BLaER1 treated with 17β-estradiol and CSF1 and Interleukin-3, amounts not matched to agents 10 nM and 100 nM (cell line): Measurements from ENCODE around the gene AUTS2.

Source experiments
- H3K27ac ChIP-seq, 11 experiments: shearing (Covaris generic); formaldehyde crosslinking; 2 replicates each; pipeline ENCODE4 v1.8.1; 2022
- H3K27me3 ChIP-seq, 11 experiments: shearing (Covaris generic); formaldehyde crosslinking; 2 replicates each; pipeline ENCODE4 v1.8.1; 2022
- H3K36me3 ChIP-seq, 11 experiments: shearing (Covaris generic); formaldehyde crosslinking; 2 replicates each; pipeline ENCODE4 v1.8.1; 2022
- H3K4me1 ChIP-seq, 10 experiments: shearing (Covaris generic); formaldehyde crosslinking; 2 replicates each; pipeline ENCODE4 v1.8.1; 2022
- H3K4me2 ChIP-seq, 11 experiments: shearing (Covaris generic); formaldehyde crosslinking; 2 replicates each; pipeline ENCODE4 v1.8.1; 2022
- H3K4me3 ChIP-seq, 10 experiments: shearing (Covaris generic); formaldehyde crosslinking; 2 replicates each; pipeline ENCODE4 v1.8.1; 2022
- H3K9ac ChIP-seq, 11 experiments: shearing (Covaris generic); formaldehyde crosslinking; 2 replicates each; pipeline ENCODE4 v1.8.1; 2022
- H3K9me3 ChIP-seq, 11 experiments: shearing (Covaris generic); formaldehyde crosslinking; replicated peaks in 1 of 11; 2 replicates each; pipeline ENCODE4 v1.8.1; 2022
- H4K20me1 ChIP-seq, 11 experiments: shearing (Covaris generic); formaldehyde crosslinking; 2 replicates each; pipeline ENCODE4 v1.8.1; 2022
- Cebpa-rat ChIP-seq, 11 experiments: shearing (Covaris generic); IDR thresholded peaks; 2 replicates each; pipeline ENCODE4 v1.8.1; 2022

AUTS2 gene

GRCh38 chr7:70448312-70448906 is 850.1 kb downstream of the AUTS2 start:
- Histone ChIP-seq H3K27ac (no peak overlapping the region), H3K4me3 (no peak overlapping the region), H3K27me3 (no peaks in the 10 kb centered on the region), H3K9ac (no peak overlapping the region), H3K9me3 (peaks cover 0 to 30% (median 15%) of the 10 kb centered on the region in 11 experiments; a peak in 10 of 22 replicates), H3K36me3 (peaks cover 0 to 24% (median 6%) of the 10 kb centered on the region in 11 experiments; a peak in 6 of 22 replicates), H3K4me1 (peaks cover 0 to 44% (median 22%) of the 10 kb centered on the region in 10 experiments; a peak in 14 of 20 replicates), H3K4me2 (no peak overlapping the region), H4K20me1 (no peaks in the 10 kb centered on the region)
- no peak for TF ChIP-seq Cebpa-rat (IDR thresholded peaks at IDR 0.05)

GRCh38 chr7:70450731-70451130 is 852.5 kb downstream of the AUTS2 start:
- Histone ChIP-seq H3K4me1 (peaks cover 0 to 43% (median 25%) of the 10 kb centered on the region in 10 experiments; a peak in 17 of 20 replicates), H3K4me3 (no peak overlapping the region), H3K9me3 (peaks cover 0 to 21% (median 7%) of the 10 kb centered on the region in 11 experiments; a peak in 7 of 22 replicates), H3K27me3 (no peaks in the 10 kb centered on the region), H3K9ac (no peak overlapping the region), H3K36me3 (peaks cover 0 to 24% (median 4%) of the 10 kb centered on the region in 11 experiments; a peak in 5 of 22 replicates), H4K20me1 (no peaks in the 10 kb centered on the region), H3K4me2 (peak overlapping the region in 3 of 11 experiments; percentile 1 to 34 (median 11); a peak in 4 of 22 replicates), H3K27ac (no peak overlapping the region)
- TF ChIP-seq Cebpa-rat (IDR thresholded peaks at IDR 0.05): no peak

- H3K9me3 ChIP-seq: peaks cover 0 to 10% (median 0%) of the 10 kb centered on the region in 11 experiments; a peak in 3 of 22 replicates
- H4K20me1 ChIP-seq: peaks cover 0 to 3% (median 0%) of the 10 kb centered on the region in 11 experiments; a peak in 2 of 22 replicates
- TF ChIP-seq Cebpa-rat (IDR thresholded peaks at IDR 0.05): no peak
- H3K36me3 ChIP-seq: peaks cover 0 to 18% (median 0%) of the 10 kb centered on the region in 11 experiments; a peak in 3 of 22 replicates
- H3K27ac ChIP-seq: peak overlapping the region in 3 of 11 experiments; percentile 2 to 72 (median 71); a peak in 2 of 22 replicates
- H3K4me1 ChIP-seq: peaks cover 24 to 78% (median 65%) of the 10 kb centered on the region in 10 experiments
- no peak overlapping the region for H3K9ac ChIP-seq
- H3K4me3 ChIP-seq: no peak overlapping the region
- H3K27me3 ChIP-seq: no peaks in the 10 kb centered on the region
- H3K4me2 ChIP-seq: peak overlapping the region in 9 of 11 experiments; percentile 54 to 93 (median 85); a peak in 18 of 22 replicates
These were observed 857.6 kb downstream of the AUTS2 start for GRCh38 chr7:70455925-70456324.

GRCh38 chr7:70456719-70457118 is 858.4 kb downstream of the AUTS2 start:
- no peak for TF ChIP-seq Cebpa-rat (IDR thresholded peaks at IDR 0.05)
- peaks cover 0 to 18% (median 0%) of the 10 kb centered on the region in 11 experiments; a peak in 4 of 22 replicates for H3K36me3 ChIP-seq
- H3K9ac ChIP-seq: peak overlapping the region in 3 of 11 experiments; percentile 27 to 36 (median 32); a peak in 2 of 22 replicates
- peak overlapping the region in 4 of 11 experiments; percentile 26 to 72 (median 69); a peak in 6 of 22 replicates for H3K27ac ChIP-seq
- H3K4me3 ChIP-seq: no peak overlapping the region
- H3K27me3 ChIP-seq: no peaks in the 10 kb centered on the region
- H3K4me1 ChIP-seq: peaks cover 24 to 70% (median 58%) of the 10 kb centered on the region in 10 experiments
- H3K9me3 ChIP-seq: peaks cover 0 to 10% (median 0%) of the 10 kb centered on the region in 11 experiments; a peak in 3 of 22 replicates
- peak overlapping the region; percentile 1 to 93 (median 77); a peak in 21 of 22 replicates for H3K4me2 ChIP-seq
- H4K20me1 ChIP-seq: peaks cover 0 to 3% (median 0%) of the 10 kb centered on the region in 11 experiments; a peak in 2 of 22 replicates

GRCh38 chr7:70457482-70457881 is 859.2 kb downstream of the AUTS2 start:
- Histone ChIP-seq H3K4me2 (peak overlapping the region; percentile 41 to 93 (median 77); a peak in 20 of 22 replicates), H3K27ac (peak overlapping the region in 6 of 11 experiments; percentile 3 to 72 (median 64); a peak in 8 of 22 replicates), H3K4me3 (no peak overlapping the region), H3K9ac (peak overlapping the region in 4 of 11 experiments; percentile 22 to 59 (median 54); a peak in 5 of 22 replicates), H3K4me1 (peaks cover 24 to 64% (median 55%) of the 10 kb centered on the region in 10 experiments), H3K9me3 (peaks cover 0 to 10% (median 0%) of the 10 kb centered on the region in 11 experiments; a peak in 3 of 22 replicates), H3K27me3 (no peaks in the 10 kb centered on the region), H3K36me3 (peaks cover 0 to 18% (median 0%) of the 10 kb centered on the region in 11 experiments; a peak in 4 of 22 replicates), H4K20me1 (peaks cover 0 to 3% (median 0%) of the 10 kb centered on the region in 11 experiments; a peak in 2 of 22 replicates)
- TF ChIP-seq Cebpa-rat (IDR thresholded peaks at IDR 0.05): no peak

GRCh38 chr7:70457883-70458680 is 859.8 kb downstream of the AUTS2 start:
- Histone ChIP-seq H3K4me2 (peak overlapping the region; percentile 41 to 93 (median 77)), H3K9ac (peak overlapping the region in 4 of 11 experiments; percentile 22 to 59 (median 54); a peak in 6 of 22 replicates), H3K27ac (peak overlapping the region in 6 of 11 experiments; percentile 3 to 72 (median 64); a peak in 8 of 22 replicates), H3K36me3 (peaks cover 0 to 18% (median 0%) of the 10 kb centered on the region in 11 experiments; a peak in 4 of 22 replicates), H3K27me3 (no peaks in the 10 kb centered on the region), H4K20me1 (peaks cover 0 to 3% (median 0%) of the 10 kb centered on the region in 11 experiments; a peak in 2 of 22 replicates), H3K4me3 (no peak overlapping the region), H3K9me3 (peaks cover 0 to 7% (median 0%) of the 10 kb centered on the region in 11 experiments; a peak in 3 of 22 replicates), H3K4me1 (peaks cover 24 to 64% (median 55%) of the 10 kb centered on the region in 10 experiments)
- no peak for TF ChIP-seq Cebpa-rat (IDR thresholded peaks at IDR 0.05)

- Histone ChIP-seq H3K9me3 (0 out of 22 replicates have a peak, but pooled peaks cover 0 to under 1% (median 0%) of the 10 kb centered on the region in 11 experiments), H3K4me2 (peak overlapping the region; percentile 41 to 93 (median 77)), H3K27ac (peak overlapping the region in 2 of 11 experiments; percentile 71 to 72; a peak in 3 of 22 replicates)
These were observed 860.5 kb downstream of the AUTS2 start for GRCh38 chr7:70458745-70459144.

GRCh38 chr7:70459546-70459945 is 861.3 kb downstream of the AUTS2 start:
- Histone ChIP-seq H3K9ac (no peak overlapping the region), H4K20me1 (peaks cover 0 to 3% (median 0%) of the 10 kb centered on the region in 11 experiments; a peak in 2 of 22 replicates), H3K36me3 (peaks cover 0 to 5% (median 0%) of the 10 kb centered on the region in 11 experiments; a peak in 4 of 22 replicates), H3K4me1 (peaks cover 24 to 65% (median 54%) of the 10 kb centered on the region in 10 experiments), H3K27me3 (no peaks in the 10 kb centered on the region), H3K4me2 (peak overlapping the region in 8 of 11 experiments; percentile 8 to 93 (median 86); a peak in 13 of 22 replicates), H3K27ac (no peak overlapping the region), H3K9me3 (no peaks in the 10 kb centered on the region), H3K4me3 (no peak overlapping the region)
- TF ChIP-seq Cebpa-rat (IDR thresholded peaks at IDR 0.05): no peak

More at GRCh38 chr7:70458745-70459144, 860.5 kb downstream of the AUTS2 start:
- H3K36me3 ChIP-seq: peaks cover 0 to 12% (median 0%) of the 10 kb centered on the region in 11 experiments; a peak in 4 of 22 replicates
- H3K4me3 ChIP-seq: no peak overlapping the region
- H3K9ac ChIP-seq: 0 out of 22 replicates have a peak overlapping the region, but pooled peaks of 1 of the 11 experiments have one; percentile 7
- H3K4me1 ChIP-seq: peaks cover 24 to 64% (median 55%) of the 10 kb centered on the region in 10 experiments
- no peaks in the 10 kb centered on the region for H3K27me3 ChIP-seq
- TF ChIP-seq Cebpa-rat (IDR thresholded peaks at IDR 0.05): no peak
- H4K20me1 ChIP-seq: peaks cover 0 to 3% (median 0%) of the 10 kb centered on the region in 11 experiments; a peak in 2 of 22 replicates
